Uterus (tissue), 4 donors: ENCODE results near the gene PRKAG2. TPM values are rescaled to one million over a fixed set of nuclear protein-coding genes. Genes with fewer than 3 reads are reported as not detected.
A peak's percentile ranks its signal among the peaks of the same experiment; 100 is the strongest.

Experiments
- DNase-seq, 2 donors: peaks; one replicate each; pipeline ENCODE4 v3.0.0-alpha.2; 2019 to 2020
- H3K27ac ChIP-seq, 2 donors: fragments of 200-600 bp; sonication (generic); 1 replicate in 1 of 2; 2 replicates in 1 of 2; pipeline ENCODE4 v1.5.1; 2016 to 2018
- H3K27me3 ChIP-seq, 2 donors: fragments of 200-600 bp; sonication (generic); one replicate each; pipeline ENCODE4 v1.5.1; 2018 to 2019; ENCODE audit warnings: control low read depth in 1 of 2
- H3K36me3 ChIP-seq, 2 donors: fragments of 200-600 bp; sonication (generic); one replicate each; pipeline ENCODE4 v1.5.1; 2019; ENCODE audit warnings: control low read depth in 1 of 2
- H3K4me1 ChIP-seq, 2 donors: fragments of 200-600 bp; sonication (generic); one replicate each; pipeline ENCODE4 v1.5.1; 2018 to 2019; ENCODE audit warnings: control low read depth in 1 of 2
- H3K4me3 ChIP-seq, 2 donors: fragments of 200-600 bp; sonication (generic); 1 replicate in 1 of 2; 2 replicates in 1 of 2; pipeline ENCODE4 v1.5.1; 2018 to 2019; ENCODE audit warnings: mild to moderate bottlenecking in 1 of 2
- H3K9me3 ChIP-seq, 2 donors: fragments of 200-600 bp; sonication (generic); one replicate each; pipeline ENCODE4 v1.5.1; 2019; ENCODE audit warnings: control low read depth in 1 of 2
- CTCF ChIP-seq, 4 experiments: fragments of 200-600 bp in 2 of 4; fragments of 450-650 bp in 2 of 4; sonication (generic) in 2 of 4; IDR thresholded peaks; one replicate each; pipeline ENCODE4 v1.5.1; 2016 to 2019; ENCODE audit warnings: antibody characterized with exemption in 4 of 4, mild to moderate bottlenecking in 2 of 4, moderate library complexity in 1 of 4
- POLR2A ChIP-seq, 2 donors: fragments of 450-650 bp; IDR thresholded peaks; one replicate each; pipeline ENCODE4 v1.6.1; 2016; ENCODE audit warnings: antibody characterized with exemption in 2 of 2, mild to moderate bottlenecking in 1 of 2, moderate library complexity in 1 of 2
- intact Hi-C: fragments of 100-400 bp; cut with DNase I; formaldehyde crosslinking; loops from one replicate; pipeline ENCODE4 v1.15.1; 2023; ENCODE audit warnings: low total_unique reads
- small RNA-seq: library from RNA; depleted of rRNA; stranded (forward); fragments of <200 nt; gene quantifications from one replicate; pipeline ENCODE3, GENCODE V24; 2016
- total RNA-seq, 4 donors: library from RNA; depleted of rRNA in 3 of 4; stranded (reverse); fragments of >200 nt in 3 of 4; gene quantifications; one replicate each; pipeline versions ENCODE4 v1.1.0 to v1.2.4, GENCODE V29; 2014 to 2023
- donor health status: DM: yes; HTN: yes; CAD: no.

PRKAG2 gene
- total RNA-seq, 4 donors from 2014 or later = 15.1 to 66.2 (median 33.6) TPM

GRCh38 chr7:151508991-151509390 is 367.9 kb downstream of the PRKAG2 start:
- TF ChIP-seq POLR2A (IDR thresholded peaks at IDR 0.05) (no peak), CTCF (IDR thresholded peaks at IDR 0.05) (no peak)
- H3K27ac ChIP-seq = peak overlapping the region; percentile 7 to 66
- peaks cover 12 to 28% of the 10 kb centered on the region in 2 donors for H3K4me1 ChIP-seq
- no peak overlapping the region for H3K4me3 ChIP-seq
- no peaks in the 10 kb centered on the region for H3K27me3 ChIP-seq
- intact Hi-C loops = no loop called here
- no peak for DNase-seq
- no peaks in the 10 kb centered on the region for H3K9me3 ChIP-seq
- no peaks in the 10 kb centered on the region for H3K36me3 ChIP-seq

GRCh38 chr7:151507806-151508205 is 369.1 kb downstream of the PRKAG2 start:
- H3K36me3 ChIP-seq = no peaks in the 10 kb centered on the region
- peaks cover 11 to 33% of the 10 kb centered on the region in 2 donors for H3K4me1 ChIP-seq
- TF ChIP-seq POLR2A (IDR thresholded peaks at IDR 0.05) (no peak), CTCF (IDR thresholded peaks at IDR 0.05) (no peak)
- H3K9me3 ChIP-seq = no peaks in the 10 kb centered on the region
- peak overlapping the region in 1 of 2 donors; percentile 3 for H3K27ac ChIP-seq
- no peaks in the 10 kb centered on the region for H3K27me3 ChIP-seq
- intact Hi-C loops = no loop called here
- no peak overlapping the region for H3K4me3 ChIP-seq
- DNase-seq = no peak

- no peaks in the 10 kb centered on the region for H3K27me3 ChIP-seq
- peak overlapping the region in 1 of 2 donors; percentile 3 for H3K27ac ChIP-seq
- no peak for DNase-seq
- no peak for TF ChIP-seq CTCF (IDR thresholded peaks at IDR 0.05)
- no peak for TF ChIP-seq POLR2A (IDR thresholded peaks at IDR 0.05)
- H3K4me3 ChIP-seq = no peak overlapping the region
- intact Hi-C loops = no loop called here
- no peaks in the 10 kb centered on the region for H3K9me3 ChIP-seq
- no peaks in the 10 kb centered on the region for H3K36me3 ChIP-seq
- H3K4me1 ChIP-seq = peaks cover 8 to 24% of the 10 kb centered on the region in 2 donors
These were observed 370.0 kb downstream of the PRKAG2 start for GRCh38 chr7:151506901-151507382.

Small RNA genes within 50 kb of the gene (small RNA-seq; reads per million reads assigned to genes)
- gene RF00019 = not detected
- gene RNU6-604P = not detected

Other genes with a start within 250 kb of the PRKAG2 start
- not detected for gene GALNTL5, start 79.3 kb upstream of the PRKAG2 start, total RNA-seq
- gene GALNT11, start 148.6 kb upstream of the PRKAG2 start, total RNA-seq = 10 to 100 TPM; 30.3 to 91.9 (median 34.4) TPM